ENCODE results near the gene COL11A2. TPM values are rescaled to one million over a fixed set of nuclear protein-coding genes. Genes with fewer than 3 reads are reported as not detected.
"Not testable (repeated sequence)": the region's sequence is repeated elsewhere in the genome, so short reads cannot be mapped to it uniquely, and the experiment has no call there.

Gene COL11A2
- total RNA-seq, 1 donor from 2014 or later = 0.25 TPM

- TF ChIP-seq CTCF (IDR thresholded peaks at IDR 0.05) = no peak
- TF ChIP-seq POLR2AphosphoS5 (IDR thresholded peaks at IDR 0.05; ENCODE audit: insufficient read depth in 1 of 2, low read depth in 1 of 2) = no peak
- no peak for TF ChIP-seq POLR2A (IDR thresholded peaks at IDR 0.05)
- Histone ChIP-seq H3K4me1 (no peaks in the 10 kb centered on the region), H3K9me3 (no peaks in the 10 kb centered on the region), H3K27ac (no peak overlapping the region), H3K27me3 (no peaks in the 10 kb centered on the region), H3K4me3 (no peak overlapping the region), H3K36me3 (no peaks in the 10 kb centered on the region)
- no peak for DNase-seq (ENCODE audit: extremely low spot score in 2 of 2)
- intact Hi-C loops (cut with DNase I) = no loop called here
Measured at GRCh38 chr6:33235221-33235634, 43.0 kb upstream of the COL11A2 start.

- H3K9me3 ChIP-seq; H3K36me3 ChIP-seq; H3K4me3 ChIP-seq; DNase-seq (ENCODE audit: extremely low spot score in 2 of 2); intact Hi-C loops (cut with DNase I); H3K27me3 ChIP-seq; H3K27ac ChIP-seq; H3K4me1 ChIP-seq: not testable (repeated sequence)
Measured at GRCh38 chr6:33226503-33227120, 34.3 kb upstream of the COL11A2 start.

GRCh38 chr6:33217681-33218080 lies 25.4 kb upstream of the COL11A2 start:
- H3K27ac ChIP-seq = no peak overlapping the region
- TF ChIP-seq POLR2A (IDR thresholded peaks at IDR 0.05) (no peak), POLR2AphosphoS5 (IDR thresholded peaks at IDR 0.05; ENCODE audit: insufficient read depth in 1 of 2, low read depth in 1 of 2) (no peak), CTCF (IDR thresholded peaks at IDR 0.05) (no peak)
- DNase-seq (ENCODE audit: extremely low spot score in 2 of 2) = no peak
- H3K4me3 ChIP-seq = no peak overlapping the region
- no peaks in the 10 kb centered on the region for H3K27me3 ChIP-seq
- no peaks in the 10 kb centered on the region for H3K9me3 ChIP-seq
- H3K4me1 ChIP-seq = peaks cover 6% of the 10 kb centered on the region
- intact Hi-C loops (cut with DNase I) = no loop called here
- H3K36me3 ChIP-seq = no peaks in the 10 kb centered on the region

GRCh38 chr6:33217246-33217645 lies 25.0 kb upstream of the COL11A2 start:
- TF ChIP-seq POLR2AphosphoS5 (IDR thresholded peaks at IDR 0.05; ENCODE audit: insufficient read depth in 1 of 2, low read depth in 1 of 2) (no peak), CTCF (IDR thresholded peaks at IDR 0.05) (no peak), POLR2A (IDR thresholded peaks at IDR 0.05) (no peak)
- H3K9me3 ChIP-seq = no peaks in the 10 kb centered on the region
- no peaks in the 10 kb centered on the region for H3K36me3 ChIP-seq
- no peaks in the 10 kb centered on the region for H3K27me3 ChIP-seq
- DNase-seq (ENCODE audit: extremely low spot score in 2 of 2) = no peak
- peaks cover 10% of the 10 kb centered on the region for H3K4me1 ChIP-seq
- intact Hi-C loops (cut with DNase I) = no loop called here
- H3K4me3 ChIP-seq = no peak overlapping the region
- no peak overlapping the region for H3K27ac ChIP-seq

- Histone ChIP-seq H3K9me3 (no peaks in the 10 kb centered on the region), H3K4me1 (peaks cover 11% of the 10 kb centered on the region), H3K4me3 (no peak overlapping the region), H3K36me3 (no peaks in the 10 kb centered on the region), H3K27ac (no peak overlapping the region), H3K27me3 (no peaks in the 10 kb centered on the region)
- no peak for DNase-seq (ENCODE audit: extremely low spot score in 2 of 2)
- intact Hi-C loops (cut with DNase I) = no loop called here
- no peak for TF ChIP-seq POLR2AphosphoS5 (IDR thresholded peaks at IDR 0.05; ENCODE audit: insufficient read depth in 1 of 2, low read depth in 1 of 2)
- TF ChIP-seq POLR2A (IDR thresholded peaks at IDR 0.05) = no peak
- TF ChIP-seq CTCF (IDR thresholded peaks at IDR 0.05) = no peak
Measured at GRCh38 chr6:33216117-33216649, 23.9 kb upstream of the COL11A2 start.

Measured in vagina (tissue), 2 donors.